Stimulated activated CD8-positive, alpha-beta memory T cell treated with anti-CD3 and anti-CD28 coated beads, Interleukin-4, amount 100 ng/mL, for 48 hours (primary cell): ENCODE results near the gene SRF.

Experiments used
- DNase-seq: peaks from one replicate; pipeline ENCODE4 v3.0.0-alpha.2; 2020

SRF gene

GRCh38 chr6:43184268-43184985 lies 13.4 kb downstream of the SRF start:
- DNase-seq = no peak

GRCh38 chr6:43185391-43185985 lies 14.4 kb downstream of the SRF start:
- no peak for DNase-seq

GRCh38 chr6:43186019-43186418 lies 14.9 kb downstream of the SRF start:
- DNase-seq = no peak

GRCh38 chr6:43186706-43187105 lies 15.6 kb downstream of the SRF start:
- no peak for DNase-seq

- DNase-seq = no peak
These were observed 16.8 kb downstream of the SRF start for GRCh38 chr6:43187821-43188220.

- no peak for DNase-seq
These were observed 17.4 kb downstream of the SRF start for GRCh38 chr6:43188426-43188825.

- DNase-seq = no peak
These were observed 18.8 kb downstream of the SRF start for GRCh38 chr6:43189776-43190304.

GRCh38 chr6:43192911-43193310 lies 21.8 kb downstream of the SRF start:
- DNase-seq = peak; percentile 17

GRCh38 chr6:43193929-43194328 lies 22.9 kb downstream of the SRF start:
- no peak for DNase-seq

GRCh38 chr6:43196337-43196736 lies 25.3 kb downstream of the SRF start:
- no peak for DNase-seq

- DNase-seq = no peak
These were observed 28.8 kb downstream of the SRF start for GRCh38 chr6:43199912-43200311.

- no peak for DNase-seq
These were observed 29.5 kb downstream of the SRF start for GRCh38 chr6:43200541-43200940.

- no peak for DNase-seq
These were observed 31.4 kb downstream of the SRF start for GRCh38 chr6:43202451-43202850.

- no peak for DNase-seq
These were observed 32.1 kb downstream of the SRF start for GRCh38 chr6:43203029-43203717.

- no peak for DNase-seq
These were observed 32.6 kb downstream of the SRF start for GRCh38 chr6:43203718-43204095.

- DNase-seq = no peak
These were observed 33.4 kb downstream of the SRF start for GRCh38 chr6:43204271-43205105.

- DNase-seq = no peak
These were observed 34.8 kb downstream of the SRF start for GRCh38 chr6:43205849-43206248.

- DNase-seq = no peak
These were observed 36.2 kb downstream of the SRF start for GRCh38 chr6:43207286-43207685.

GRCh38 chr6:43211955-43212354 lies 40.9 kb downstream of the SRF start:
- no peak for DNase-seq

GRCh38 chr6:43213431-43213830 lies 42.4 kb downstream of the SRF start:
- no peak for DNase-seq

GRCh38 chr6:43215066-43215465 lies 44.0 kb downstream of the SRF start:
- DNase-seq = no peak

GRCh38 chr6:43216200-43216599 lies 45.1 kb downstream of the SRF start:
- DNase-seq = no peak

- DNase-seq = no peak
These were observed 46.3 kb downstream of the SRF start for GRCh38 chr6:43217351-43217750.
